ENCODE results near the gene GPC6.

The GPC6 gene

GRCh38 chr13:93946994-93947393 lies 720.4 kb downstream of the GPC6 start:
- no peak for TF ChIP-seq CTCF (IDR thresholded peaks at IDR 0.05; ENCODE audit: extremely low read depth, insufficient read depth, missing control alignments)
- no peak for DNase-seq (ENCODE audit: low spot score)
- in situ Hi-C loops (cut with MboI; ENCODE audit: low pct_unique_long_range_greater_than_20kb, low sequenced_read_pairs, unreplicated experiment): no loop called here

GRCh38 chr13:93947651-93948050 lies 721.0 kb downstream of the GPC6 start:
- in situ Hi-C loops (cut with MboI; ENCODE audit: low pct_unique_long_range_greater_than_20kb, low sequenced_read_pairs, unreplicated experiment): no loop called here
- DNase-seq (ENCODE audit: low spot score): no peak
- TF ChIP-seq CTCF (IDR thresholded peaks at IDR 0.05; ENCODE audit: extremely low read depth, insufficient read depth, missing control alignments): no peak

GRCh38 chr13:93948162-93948922 lies 721.7 kb downstream of the GPC6 start:
- in situ Hi-C loops (cut with MboI; ENCODE audit: low pct_unique_long_range_greater_than_20kb, low sequenced_read_pairs, unreplicated experiment): no loop called here
- DNase-seq (ENCODE audit: low spot score): no peak

GRCh38 chr13:93951108-93951507 lies 724.5 kb downstream of the GPC6 start:
- DNase-seq (ENCODE audit: low spot score): no peak
- no peak for TF ChIP-seq CTCF (IDR thresholded peaks at IDR 0.05; ENCODE audit: extremely low read depth, insufficient read depth, missing control alignments)
- in situ Hi-C loops (cut with MboI; ENCODE audit: low pct_unique_long_range_greater_than_20kb, low sequenced_read_pairs, unreplicated experiment): no loop called here

More at GRCh38 chr13:93948162-93948922, 721.7 kb downstream of the GPC6 start:
- no peak for TF ChIP-seq CTCF (IDR thresholded peaks at IDR 0.05; ENCODE audit: extremely low read depth, insufficient read depth, missing control alignments)

- DNase-seq (ENCODE audit: low spot score): no peak
- no peak for TF ChIP-seq CTCF (IDR thresholded peaks at IDR 0.05; ENCODE audit: extremely low read depth, insufficient read depth, missing control alignments)
- in situ Hi-C loops (cut with MboI; ENCODE audit: low pct_unique_long_range_greater_than_20kb, low sequenced_read_pairs, unreplicated experiment): no loop called here
Observed at GRCh38 chr13:93951951-93952350, 725.3 kb downstream of the GPC6 start.

- no peak for TF ChIP-seq CTCF (IDR thresholded peaks at IDR 0.05; ENCODE audit: extremely low read depth, insufficient read depth, missing control alignments)
- no peak for DNase-seq (ENCODE audit: low spot score)
- in situ Hi-C loops (cut with MboI; ENCODE audit: low pct_unique_long_range_greater_than_20kb, low sequenced_read_pairs, unreplicated experiment): no loop called here
Observed at GRCh38 chr13:93953841-93954240, 727.2 kb downstream of the GPC6 start.
